ENCODE data around the gene C9orf85.
"Not testable (repeated sequence)": the region's sequence is repeated elsewhere in the genome, so short reads cannot be mapped to it uniquely, and the experiment has no call there.

The C9orf85 gene

GRCh38 chr9:71891557-71892189, 19.8 kb upstream of the C9orf85 start:
- no peak for TF ChIP-seq CTCF (IDR thresholded peaks at IDR 0.05; ENCODE audit: low read depth, low read length)
- no peak for DNase-seq (ENCODE audit: extremely low read depth, low read depth)

- no peak for DNase-seq (ENCODE audit: extremely low read depth, low read depth)
Observed at GRCh38 chr9:71895117-71895516, 16.3 kb upstream of the C9orf85 start.

GRCh38 chr9:71895955-71896354, 15.5 kb upstream of the C9orf85 start:
- DNase-seq (ENCODE audit: extremely low read depth, low read depth), result no peak
- no peak for TF ChIP-seq CTCF (IDR thresholded peaks at IDR 0.05; ENCODE audit: low read depth, low read length)

More at GRCh38 chr9:71895117-71895516, 16.3 kb upstream of the C9orf85 start:
- no peak for TF ChIP-seq CTCF (IDR thresholded peaks at IDR 0.05; ENCODE audit: low read depth, low read length)

GRCh38 chr9:71896761-71897160, 14.7 kb upstream of the C9orf85 start:
- TF ChIP-seq CTCF (IDR thresholded peaks at IDR 0.05; ENCODE audit: low read depth, low read length), result no peak
- no peak for DNase-seq (ENCODE audit: extremely low read depth, low read depth)

GRCh38 chr9:71897577-71897976, 13.9 kb upstream of the C9orf85 start:
- no peak for DNase-seq (ENCODE audit: extremely low read depth, low read depth)
- no peak for TF ChIP-seq CTCF (IDR thresholded peaks at IDR 0.05; ENCODE audit: low read depth, low read length)

- DNase-seq (ENCODE audit: extremely low read depth, low read depth), result not testable (repeated sequence)
Observed at GRCh38 chr9:71898756-71899155, 12.7 kb upstream of the C9orf85 start.

GRCh38 chr9:71901695-71902597, 9.5 kb upstream of the C9orf85 start:
- DNase-seq (ENCODE audit: extremely low read depth, low read depth), result no peak

More at GRCh38 chr9:71901695-71902597, 9.5 kb upstream of the C9orf85 start:
- no peak for TF ChIP-seq CTCF (IDR thresholded peaks at IDR 0.05; ENCODE audit: low read depth, low read length)
